GM21526 (cell line): ENCODE data around the gene SLC1A3.

Experiments
- ATAC-seq: cut with Tn5 transposase; IDR thresholded peaks from one replicate; pipeline ENCODE4 v1.9.1; 2021; ENCODE audit warnings: moderate library complexity; ENCODE audit not compliant: unreplicated experiment, low FRiP score

The SLC1A3 gene

GRCh38 chr5:36682499-36682898 lies 76.1 kb downstream of the SLC1A3 start:
- no peak for ATAC-seq

GRCh38 chr5:36683821-36684434 lies 77.5 kb downstream of the SLC1A3 start:
- no peak for ATAC-seq

DNA sequence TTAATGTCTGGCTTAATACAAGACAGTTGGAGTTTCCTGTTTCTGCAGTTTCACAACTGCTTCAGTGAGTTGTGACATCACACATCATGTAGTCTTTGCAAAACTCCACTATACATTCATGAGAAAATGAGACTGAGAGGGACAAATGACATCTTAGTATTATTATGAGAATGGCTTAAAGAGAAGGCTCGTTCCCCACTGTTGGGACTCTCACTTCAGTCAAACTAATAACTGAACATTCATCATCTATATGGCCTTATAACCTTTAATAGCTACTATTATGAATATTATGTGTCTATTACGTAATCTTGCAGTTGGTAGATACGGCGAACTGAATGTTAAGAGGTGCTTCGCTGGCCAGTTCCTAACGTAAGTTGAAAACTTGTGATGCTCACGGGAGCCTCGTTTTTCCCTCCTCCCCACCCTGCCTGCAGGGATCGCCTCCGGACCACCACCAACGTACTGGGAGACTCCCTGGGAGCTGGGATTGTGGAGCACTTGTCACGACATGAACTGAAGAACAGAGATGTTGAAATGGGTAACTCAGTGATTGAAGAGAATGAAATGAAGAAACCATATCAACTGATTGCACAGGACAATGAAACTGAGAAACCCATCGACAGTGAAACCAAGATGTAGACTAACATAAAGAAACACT lies 79.4 kb downstream of the SLC1A3 start:
- ATAC-seq: peak; percentile 49

- no peak for ATAC-seq
These were observed 80.5 kb downstream of the SLC1A3 start for GRCh38 chr5:36686881-36687280.

- ATAC-seq: no peak
These were observed 82.3 kb downstream of the SLC1A3 start for GRCh38 chr5:36688722-36689121.

DNA sequence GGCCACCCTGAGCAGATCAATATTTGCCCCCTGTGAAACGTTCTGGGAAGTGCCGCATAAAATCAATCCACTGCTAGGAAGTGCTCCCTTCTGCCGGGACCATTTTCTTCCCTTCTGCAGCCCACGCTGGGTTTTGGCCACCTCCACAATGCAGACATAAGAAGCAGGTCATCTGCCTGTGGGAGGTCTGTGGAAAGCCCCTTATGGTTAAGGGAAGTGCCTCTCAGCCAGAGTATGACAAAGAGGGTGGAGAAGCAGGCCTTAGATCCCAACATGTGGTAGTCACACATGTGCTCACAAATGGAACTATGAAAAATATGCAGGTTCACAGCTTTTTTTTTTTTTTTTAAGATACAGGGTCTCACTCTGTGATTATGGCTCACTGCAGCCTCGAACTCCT lies 82.8 kb downstream of the SLC1A3 start:
- no peak for ATAC-seq

DNA sequence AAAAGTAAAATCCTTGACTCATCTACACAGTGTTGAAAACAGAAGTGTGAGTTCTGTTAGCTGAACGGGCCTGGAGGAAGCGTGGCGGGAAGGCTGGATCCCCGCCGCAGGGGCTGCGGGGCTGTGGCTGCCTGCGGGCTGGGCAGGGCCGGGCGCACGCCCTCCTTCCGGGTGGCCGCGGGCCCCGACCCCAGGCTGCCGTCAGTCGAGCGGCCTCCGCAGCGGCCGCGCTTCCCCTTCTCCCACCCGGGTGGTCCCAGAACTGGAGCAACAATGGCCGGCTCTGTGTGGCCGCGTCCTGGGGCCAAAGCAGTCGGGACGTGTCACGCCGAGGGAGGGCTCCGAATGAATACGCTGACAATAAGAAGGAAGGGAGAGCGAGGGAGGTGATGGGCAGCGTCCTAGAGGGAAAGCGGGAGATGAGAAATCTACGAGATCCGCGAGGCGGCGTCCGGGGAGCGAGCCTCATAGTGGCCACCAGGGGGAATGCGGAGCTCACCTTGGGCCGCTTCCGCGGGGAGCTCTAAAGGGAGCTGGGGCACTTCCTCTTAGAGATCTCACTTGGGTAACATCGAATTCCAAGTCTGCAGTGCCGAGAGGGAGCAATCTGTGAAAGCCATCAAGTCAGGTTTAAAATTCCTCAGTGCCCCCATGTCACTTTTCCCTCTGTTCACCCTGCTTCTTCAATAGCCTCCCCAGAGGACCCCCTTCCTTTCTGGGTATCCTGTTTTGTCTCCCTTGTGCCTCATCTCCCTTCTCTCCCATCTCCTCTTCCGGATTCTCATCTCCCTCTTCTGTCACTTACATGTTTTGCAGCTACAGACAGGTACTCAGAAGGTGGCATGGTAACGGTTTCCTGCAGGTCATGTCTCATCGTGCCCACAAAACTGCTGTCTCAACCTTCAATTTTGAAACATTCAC lies 83.9 kb downstream of the SLC1A3 start:
- ATAC-seq: peak; percentile 64

- no peak for ATAC-seq
These were observed 84.8 kb downstream of the SLC1A3 start for GRCh38 chr5:36691226-36691625.

GRCh38 chr5:36691696-36692371 lies 85.4 kb downstream of the SLC1A3 start:
- ATAC-seq: no peak

GRCh38 chr5:36692791-36693763 lies 86.7 kb downstream of the SLC1A3 start:
- peak; percentile 65 for ATAC-seq

DNA sequence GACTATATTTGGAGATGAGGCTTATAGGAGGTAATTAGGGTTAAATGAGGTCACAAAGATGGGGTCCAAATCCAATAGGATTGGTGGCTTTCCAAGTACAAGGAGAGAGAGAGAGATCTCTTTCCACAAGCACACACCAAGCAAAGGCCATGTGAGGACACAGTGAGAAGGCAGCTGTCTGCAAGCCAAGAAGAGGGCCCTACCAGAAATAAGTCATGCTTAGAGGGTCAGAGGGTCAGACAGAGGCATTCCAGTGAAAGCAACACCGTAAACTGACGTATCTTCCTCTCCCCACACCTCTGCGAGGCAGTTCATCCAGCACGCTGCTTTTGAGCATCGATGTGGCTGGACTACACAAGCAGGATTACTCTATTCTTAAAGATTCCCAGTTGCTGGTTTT lies 87.9 kb downstream of the SLC1A3 start:
- ATAC-seq: no peak

DNA sequence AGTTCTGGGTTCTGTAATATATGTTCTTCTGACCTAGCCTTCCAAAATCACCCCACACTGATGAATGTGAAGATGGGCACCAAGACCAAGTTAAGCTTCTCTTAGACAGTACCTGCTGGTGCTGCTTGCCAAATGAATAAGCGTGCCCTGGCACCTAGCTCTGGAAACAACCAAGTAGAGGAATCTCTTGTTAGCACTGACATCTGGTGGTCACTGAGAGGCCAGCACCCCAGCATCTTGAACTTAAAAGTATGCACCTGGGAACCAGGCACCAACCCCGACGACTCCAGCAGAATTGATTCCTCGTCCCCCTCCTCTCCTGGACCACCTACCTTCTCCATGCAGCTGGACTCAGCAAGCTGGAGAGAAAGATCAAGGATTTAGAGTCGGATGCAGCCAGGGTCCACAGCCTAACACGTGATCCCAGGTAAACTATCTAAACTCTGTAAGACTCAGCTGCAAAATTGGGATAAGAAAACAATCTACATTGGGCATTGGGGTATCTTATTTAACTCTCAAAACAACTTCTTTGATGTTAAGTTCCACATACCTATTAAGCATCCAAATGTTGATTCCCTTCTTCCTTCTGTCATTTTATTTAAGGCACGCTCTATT lies 89.8 kb downstream of the SLC1A3 start:
- peak; percentile 57 for ATAC-seq

- no peak for ATAC-seq
These were observed 91.6 kb downstream of the SLC1A3 start for GRCh38 chr5:36698031-36698430.

GRCh38 chr5:36701085-36701698 lies 94.8 kb downstream of the SLC1A3 start:
- ATAC-seq: peak; percentile 98

GRCh38 chr5:36703245-36703860 lies 96.9 kb downstream of the SLC1A3 start:
- ATAC-seq: no peak

DNA sequence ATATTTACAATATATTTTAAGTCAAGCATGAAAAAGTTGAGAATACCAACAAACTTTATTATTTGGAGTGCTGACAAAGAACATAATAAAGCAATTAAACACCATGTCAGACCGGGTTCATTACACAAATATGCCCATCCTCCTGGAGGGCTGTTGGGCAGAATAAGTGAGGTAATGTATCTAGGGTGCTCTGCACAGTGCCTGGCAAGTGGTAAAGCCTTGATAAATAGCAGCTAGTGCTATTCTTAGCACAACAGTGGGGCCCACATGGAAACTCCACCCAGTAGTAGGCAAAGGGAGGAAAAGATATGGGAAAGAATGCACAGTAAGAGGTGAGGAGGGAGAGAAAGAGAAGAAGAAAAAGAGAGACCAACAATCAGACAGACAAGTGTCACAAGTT lies 97.7 kb downstream of the SLC1A3 start:
- ATAC-seq: no peak

DNA sequence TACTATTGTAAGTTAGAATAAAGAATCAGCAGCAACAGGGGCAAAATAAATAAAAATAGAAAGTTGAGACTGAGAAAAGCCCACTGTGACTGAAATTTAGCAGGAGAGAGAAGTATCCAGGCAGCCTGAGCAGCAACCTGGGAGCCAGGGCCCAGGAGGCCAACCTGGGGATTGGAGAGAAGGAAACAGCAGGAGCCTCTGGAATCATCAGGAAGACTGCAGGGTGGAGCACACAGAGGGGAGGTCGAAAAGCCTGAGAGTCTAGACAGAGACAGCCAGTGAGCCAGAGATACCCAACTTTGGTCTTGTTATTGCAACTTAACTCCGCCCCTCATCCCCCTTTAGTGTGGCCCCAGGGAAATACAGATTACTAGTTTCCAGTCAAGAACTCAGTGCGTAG lies 98.6 kb downstream of the SLC1A3 start:
- no peak for ATAC-seq

DNA sequence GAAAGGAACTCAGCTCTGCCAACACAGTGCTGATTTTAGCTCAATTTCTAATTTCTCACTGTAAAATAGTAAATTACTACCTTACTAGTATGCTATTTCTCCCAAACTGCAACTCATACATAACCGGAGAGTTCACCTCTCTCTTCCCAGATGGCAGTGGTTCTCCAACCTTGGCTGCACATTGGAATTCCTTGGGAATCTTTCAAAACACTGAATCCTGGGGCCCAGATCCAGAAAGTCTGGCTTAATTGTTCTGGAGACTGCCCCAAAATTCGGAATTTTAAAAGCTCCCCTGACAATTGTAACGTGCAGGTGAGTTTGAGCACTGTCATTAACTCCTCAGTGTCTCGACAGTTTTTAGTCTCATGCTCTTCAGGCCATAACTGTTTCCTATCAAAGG lies 100.3 kb downstream of the SLC1A3 start:
- no peak for ATAC-seq
